ENCODE data around the gene RETSAT. TPM values are rescaled to one million over a fixed set of nuclear protein-coding genes. Genes with fewer than 3 reads are reported as not detected.
A peak's percentile ranks its signal among the peaks of the same experiment; 100 is the strongest.
"Not testable (repeated sequence)": the region's sequence is repeated elsewhere in the genome, so short reads cannot be mapped to it uniquely, and the experiment has no call there.

The RETSAT gene
- total RNA-seq, 2 experiments from 2014 or later = 28.2 to 35.5 TPM

- Mint-ChIP-seq H3K4me3 (no peak overlapping the region), H3K27me3 (peaks cover 11% of the 10 kb centered on the region), H3K36me3 (peaks cover 4% of the 10 kb centered on the region), H3K27ac (no peak overlapping the region), H3K4me1 (no peaks in the 10 kb centered on the region), H3K9me3 (ENCODE audit: low read depth) (no peaks in the 10 kb centered on the region)
- CTCF ChIA-PET = interaction anchor here (0.8 to 2.9 kb wide), 4 partner anchors 9 to 55 kb away, joined by 3 to 6 read pairs (median 4); no protein-coding TSS in a partner anchor
- DNase-seq (no peak), ATAC-seq (no peak)
Measured at GRCh38 chr2:85340034-85340892, 14.1 kb downstream of the RETSAT start.

GRCh38 chr2:85334928-85335327, 19.4 kb downstream of the RETSAT start:
- H3K4me1 Mint-ChIP-seq = peaks cover 15% of the 10 kb centered on the region
- no peak overlapping the region for H3K4me3 Mint-ChIP-seq
- H3K9me3 Mint-ChIP-seq (ENCODE audit: low read depth) = no peaks in the 10 kb centered on the region
- H3K27ac Mint-ChIP-seq = no peak overlapping the region
- ATAC-seq = no peak
- H3K36me3 Mint-ChIP-seq = no peaks in the 10 kb centered on the region
- CTCF ChIA-PET = interaction anchor here (1.0 kb wide), 1 partner anchor 16 kb away, joined by 3 read pairs; no protein-coding TSS in a partner anchor
- peaks cover 11% of the 10 kb centered on the region for H3K27me3 Mint-ChIP-seq
- no peak for DNase-seq

- CTCF ChIA-PET; H3K36me3 Mint-ChIP-seq; H3K9me3 Mint-ChIP-seq (ENCODE audit: low read depth); ATAC-seq; DNase-seq; H3K27ac Mint-ChIP-seq; H3K4me3 Mint-ChIP-seq: not testable (repeated sequence)
- peaks cover 11% of the 10 kb centered on the region for H3K27me3 Mint-ChIP-seq
- H3K4me1 Mint-ChIP-seq = peaks cover 22% of the 10 kb centered on the region
Measured at GRCh38 chr2:85333877-85334276, 20.5 kb downstream of the RETSAT start.

- Mint-ChIP-seq H3K27ac (peak overlapping the region; percentile 68), H3K9me3 (ENCODE audit: low read depth) (no peaks in the 10 kb centered on the region), H3K4me3 (peak overlapping the region; percentile 32), H3K27me3 (no peaks in the 10 kb centered on the region), H3K36me3 (peaks cover 18% of the 10 kb centered on the region), H3K4me1 (peaks cover 24% of the 10 kb centered on the region)
- CTCF ChIA-PET = interaction anchor here (1.0 kb wide), 2 partner anchors 9 to 62 kb away, joined by 3 read pairs; no protein-coding TSS in a partner anchor
- ATAC-seq (no peak), DNase-seq (peak; percentile 61)
Measured at GRCh38 chr2:85330839-85331636, 23.3 kb downstream of the RETSAT start.

- peak overlapping the region; percentile 21 for H3K4me3 Mint-ChIP-seq
- CTCF ChIA-PET = interaction anchor here (1.4 kb wide), 1 partner anchor 222 kb away, joined by 3 read pairs; no protein-coding TSS in a partner anchor
- not testable (repeated sequence) for H3K27ac Mint-ChIP-seq; ATAC-seq; H3K27me3 Mint-ChIP-seq; H3K9me3 Mint-ChIP-seq (ENCODE audit: low read depth); DNase-seq
- H3K4me1 Mint-ChIP-seq = peaks cover 30% of the 10 kb centered on the region
- H3K36me3 Mint-ChIP-seq = peaks cover 32% of the 10 kb centered on the region
Measured at GRCh38 chr2:85329701-85330100, 24.6 kb downstream of the RETSAT start.

- H3K4me3 Mint-ChIP-seq = peak overlapping the region; percentile 21
- no peaks in the 10 kb centered on the region for H3K9me3 Mint-ChIP-seq (ENCODE audit: low read depth)
- H3K27ac Mint-ChIP-seq = peak overlapping the region; percentile 54
- H3K4me1 Mint-ChIP-seq = peaks cover 35% of the 10 kb centered on the region
- CTCF ChIA-PET = interaction anchor here (1.4 kb wide), 1 partner anchor 223 kb away, joined by 3 read pairs; no protein-coding TSS in a partner anchor
- H3K27me3 Mint-ChIP-seq = no peaks in the 10 kb centered on the region
- no peak for DNase-seq
- H3K36me3 Mint-ChIP-seq = peaks cover 36% of the 10 kb centered on the region
- ATAC-seq = no peak
Measured at GRCh38 chr2:85329181-85329651, 25.1 kb downstream of the RETSAT start.

- CTCF ChIA-PET = interaction anchor here (1.0 to 4.5 kb wide), 4 partner anchors 26 to 229 kb away, joined by 4 to 17 read pairs (median 10); partner anchors contain the start of genes ELMOD3 and RETSAT
- DNase-seq = peak; percentile 96
- peaks cover 46% of the 10 kb centered on the region for H3K4me1 Mint-ChIP-seq
Measured at GRCh38 chr2:85327822-85328617, 26.3 kb downstream of the RETSAT start, which contains the start of gene TGOLN2. TGOLN2 (minus strand) TSS chr2:85327989; CDS start chr2:85327962, 27 bp downstream.

GRCh38 chr2:85327160-85327821, 27.0 kb downstream of the RETSAT start:
- CTCF ChIA-PET = interaction anchor here (1.0 to 4.5 kb wide), 7 partner anchors 9 to 229 kb away, joined by 3 to 17 read pairs (median 5); partner anchors contain the start of genes ELMOD3 and RETSAT
- Mint-ChIP-seq H3K4me1 (peaks cover 51% of the 10 kb centered on the region), H3K9me3 (ENCODE audit: low read depth) (no peaks in the 10 kb centered on the region), H3K27me3 (no peaks in the 10 kb centered on the region), H3K27ac (peak overlapping the region; percentile 100), H3K36me3 (peaks cover 54% of the 10 kb centered on the region), H3K4me3 (peak overlapping the region; percentile 92)
- DNase-seq = peak; percentile 85
- peak; percentile 43 for ATAC-seq

More at GRCh38 chr2:85327822-85328617, 26.3 kb downstream of the RETSAT start, which contains the start of gene TGOLN2:
- Mint-ChIP-seq H3K27ac (peak within 1 kb of the TSS; percentile 100), H3K4me3 (peak within 1 kb of the TSS; percentile 92), H3K36me3 (peaks cover 47% of the 10 kb centered on the region), H3K27me3 (no peaks in the 10 kb centered on the region), H3K9me3 (ENCODE audit: low read depth) (no peaks in the 10 kb centered on the region)
- ATAC-seq = peak; percentile 89

- Mint-ChIP-seq H3K4me3 (peak overlapping the region; percentile 92), H3K36me3 (peaks cover 61% of the 10 kb centered on the region), H3K9me3 (ENCODE audit: low read depth) (no peaks in the 10 kb centered on the region), H3K27me3 (no peaks in the 10 kb centered on the region), H3K27ac (peak overlapping the region; percentile 100), H3K4me1 (peaks cover 56% of the 10 kb centered on the region)
- CTCF ChIA-PET = interaction anchor here (1.0 to 4.5 kb wide), 6 partner anchors 9 to 225 kb away, joined by 3 to 17 read pairs (median 8); partner anchors contain the start of genes ELMOD3 and RETSAT
- ATAC-seq (peak; percentile 28), DNase-seq (peak; percentile 84)
Measured at GRCh38 chr2:85326406-85327159, 27.7 kb downstream of the RETSAT start.

GRCh38 chr2:85325466-85325811, 28.9 kb downstream of the RETSAT start:
- H3K27ac Mint-ChIP-seq = peak overlapping the region; percentile 100
- ATAC-seq = no peak
- H3K4me3 Mint-ChIP-seq = peak overlapping the region; percentile 92
- no peaks in the 10 kb centered on the region for H3K27me3 Mint-ChIP-seq
- no peaks in the 10 kb centered on the region for H3K9me3 Mint-ChIP-seq (ENCODE audit: low read depth)
- peaks cover 57% of the 10 kb centered on the region for H3K4me1 Mint-ChIP-seq
- H3K36me3 Mint-ChIP-seq = peaks cover 73% of the 10 kb centered on the region
- no peak for DNase-seq
- CTCF ChIA-PET = interaction anchor here (4.5 kb wide), 1 partner anchor 25 kb away, joined by 17 read pairs; no protein-coding TSS in a partner anchor
